GM21723 (cell line): ENCODE data around the gene CSGALNACT2.

ENCODE experiments used
- ATAC-seq: cut with Tn5 transposase; IDR thresholded peaks from one replicate; pipeline ENCODE4 v1.9.1; 2021; ENCODE audit warnings: mild to moderate bottlenecking, moderate library complexity; ENCODE audit not compliant: unreplicated experiment

CSGALNACT2 gene

GRCh38 chr10:43224321-43224720 is 86.1 kb downstream of the CSGALNACT2 start:
- ATAC-seq, result no peak

- ATAC-seq, result no peak
Observed at GRCh38 chr10:43225004-43225786, 87.0 kb downstream of the CSGALNACT2 start.

- no peak for ATAC-seq
Observed at GRCh38 chr10:43225787-43226153, 87.5 kb downstream of the CSGALNACT2 start.

- no peak for ATAC-seq
Observed at GRCh38 chr10:43226441-43226840, 88.2 kb downstream of the CSGALNACT2 start.

- no peak for ATAC-seq
Observed at GRCh38 chr10:43226851-43227845, 88.9 kb downstream of the CSGALNACT2 start.

DNA sequence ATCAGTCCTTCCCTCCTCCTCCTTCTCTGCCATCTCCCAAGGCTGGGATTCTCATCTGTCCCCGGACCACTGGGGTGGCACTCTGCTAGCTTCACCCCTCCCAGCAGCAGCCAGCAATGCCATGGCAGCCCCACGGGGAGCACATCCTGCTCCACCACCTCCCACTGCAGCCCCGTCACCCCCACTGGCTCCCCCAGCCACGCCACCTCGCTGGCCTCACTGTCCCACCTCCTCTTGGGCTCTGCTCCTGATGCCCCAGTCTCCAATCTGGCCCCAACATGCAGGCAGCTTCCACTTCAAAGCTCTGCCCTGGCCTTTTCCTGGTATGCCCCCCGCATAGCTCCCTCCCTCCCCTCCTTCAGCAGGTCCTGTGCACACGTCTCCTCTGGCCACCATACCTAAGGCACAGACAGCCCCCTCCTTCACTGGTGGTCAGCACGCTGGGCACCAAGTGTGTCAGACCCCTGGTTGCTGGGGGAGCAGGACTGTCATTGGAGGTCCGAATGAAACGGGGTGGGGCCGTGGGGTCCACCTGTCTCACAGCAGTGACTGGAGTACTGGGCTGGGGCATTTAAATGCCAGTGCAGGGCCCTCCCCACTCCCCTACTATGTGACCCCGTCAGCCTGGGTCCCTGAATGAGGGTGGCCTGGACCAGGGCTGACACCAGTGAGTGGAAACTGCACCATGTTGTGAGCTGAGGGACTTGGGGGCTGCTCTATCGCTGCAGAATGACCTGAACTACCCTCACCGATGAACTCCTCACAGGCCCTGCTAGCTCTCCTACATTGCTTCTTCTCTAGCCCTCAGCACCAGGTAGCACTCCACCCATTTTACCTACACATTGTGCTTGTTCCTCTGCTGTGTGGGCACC is 89.9 kb downstream of the CSGALNACT2 start:
- no peak for ATAC-seq

GRCh38 chr10:43228783-43229207 is 90.5 kb downstream of the CSGALNACT2 start:
- no peak for ATAC-seq

DNA sequence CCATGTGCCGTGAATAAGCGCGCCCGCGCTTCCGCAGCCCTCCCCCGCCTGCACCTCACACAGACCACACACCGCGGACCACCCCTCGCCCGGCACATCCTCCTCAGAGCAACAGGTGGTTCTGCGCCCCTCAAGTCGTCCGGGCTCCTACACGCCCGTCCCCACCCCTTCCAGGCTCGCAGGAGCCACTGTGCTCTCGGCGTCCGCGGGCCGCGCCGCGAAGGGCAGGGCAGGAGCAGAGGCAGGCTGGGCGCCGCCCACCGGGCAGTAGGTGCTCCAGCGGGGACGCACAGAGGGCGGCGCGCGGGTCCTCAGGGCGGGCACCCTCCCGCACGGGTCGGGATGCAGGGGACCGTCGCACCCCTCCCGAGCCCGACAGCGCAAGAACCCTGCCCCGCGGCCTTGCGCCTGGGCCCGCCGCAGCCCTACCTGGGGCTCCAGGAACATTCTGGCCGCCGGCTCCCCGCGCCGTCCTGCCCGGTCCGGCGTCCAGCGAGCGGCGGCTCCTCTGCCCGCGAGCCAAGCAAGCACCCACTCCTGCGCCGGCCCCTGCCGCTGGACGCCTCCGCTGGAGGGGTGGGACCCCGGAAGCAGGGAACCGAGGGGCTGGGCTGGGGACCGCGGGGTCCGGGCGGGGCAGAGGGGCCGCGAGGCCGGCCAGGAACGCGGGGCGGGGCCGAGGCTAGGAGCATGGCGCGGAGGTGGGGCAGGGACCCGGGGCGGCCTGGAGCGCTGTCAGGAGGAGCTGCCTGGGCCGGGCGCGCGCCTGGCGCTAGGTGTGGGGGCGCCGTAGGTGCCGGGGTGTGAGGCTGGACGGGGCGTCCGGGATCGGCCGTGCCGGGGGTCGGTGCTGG is 91.2 kb downstream of the CSGALNACT2 start:
- no peak for ATAC-seq

GRCh38 chr10:43230101-43230908 is 92.1 kb downstream of the CSGALNACT2 start:
- ATAC-seq, result no peak

GRCh38 chr10:43230909-43231522 is 92.8 kb downstream of the CSGALNACT2 start:
- no peak for ATAC-seq

GRCh38 chr10:43231523-43232078 is 93.4 kb downstream of the CSGALNACT2 start:
- ATAC-seq, result no peak

GRCh38 chr10:43233601-43234430 is 95.6 kb downstream of the CSGALNACT2 start:
- no peak for ATAC-seq

- ATAC-seq, result no peak
Observed at GRCh38 chr10:43234471-43235041, 96.3 kb downstream of the CSGALNACT2 start.
